Stimulated activated CD8-positive, alpha-beta memory T cell treated with anti-CD3 and anti-CD28 coated beads, Interleukin-2, amount 100 ng/mL, for 1 hour (primary cell): ENCODE results near the gene ISLR2.

ENCODE experiments used
- DNase-seq, 2 donors: peaks; one replicate each; pipeline ENCODE4 v3.0.0-alpha.2; 2020; ENCODE audit warnings: low read depth in 2 of 2

The ISLR2 gene

GRCh38 chr15:74128785-74129585 is 1.4 kb upstream of the ISLR2 start:
- no peak for DNase-seq

GRCh38 chr15:74129586-74130154 is 716 bp upstream of the ISLR2 start:
- no peak for DNase-seq

GRCh38 chr15:74130849-74131627 is 652 bp downstream of the ISLR2 start:
- DNase-seq: no peak

- no peak for DNase-seq
Measured at GRCh38 chr15:74131628-74132413, 1.4 kb downstream of the ISLR2 start.

GRCh38 chr15:74132681-74133651 is 2.6 kb downstream of the ISLR2 start:
- no peak for DNase-seq

GRCh38 chr15:74133694-74134386 is 3.5 kb downstream of the ISLR2 start:
- no peak for DNase-seq

- DNase-seq: no peak
Measured at GRCh38 chr15:74134387-74135027, 4.1 kb downstream of the ISLR2 start.

GRCh38 chr15:74135041-74135565 is 4.7 kb downstream of the ISLR2 start:
- DNase-seq: no peak

GRCh38 chr15:74136540-74136813 is 6.1 kb downstream of the ISLR2 start:
- no peak for DNase-seq

GRCh38 chr15:74136814-74137536 is 6.6 kb downstream of the ISLR2 start:
- no peak for DNase-seq

- DNase-seq: no peak
Measured at GRCh38 chr15:74137537-74137894, 7.1 kb downstream of the ISLR2 start.

- DNase-seq: no peak
Measured at GRCh38 chr15:74138642-74139041, 8.3 kb downstream of the ISLR2 start.

- no peak for DNase-seq
Measured at GRCh38 chr15:74141591-74141990, 11.2 kb downstream of the ISLR2 start.

- no peak for DNase-seq
Measured at GRCh38 chr15:74144153-74144775, 13.9 kb downstream of the ISLR2 start.

- DNase-seq: no peak
Measured at GRCh38 chr15:74146277-74146800, 16.0 kb downstream of the ISLR2 start.

- no peak for DNase-seq
Measured at GRCh38 chr15:74147051-74147450, 16.7 kb downstream of the ISLR2 start.

- no peak for DNase-seq
Measured at GRCh38 chr15:74155766-74156417, 25.5 kb downstream of the ISLR2 start.
